Measurements from ENCODE around the gene RBM15. TPM values are rescaled to one million over a fixed set of nuclear protein-coding genes. Genes with fewer than 3 reads are reported as not detected.

The RBM15 gene
- total and polyA plus RNA-seq, 2 of the 13 experiments (the other 11 are each of a cell fraction or from before 2014, with no cell fraction given) = 13.5 to 36.4 TPM

GRCh38 chr1:110339407-110340206 is 430 bp downstream of the RBM15 start (continued):
- TF ChIP-seq ZHX2 (IDR thresholded peaks at IDR 0.05; ENCODE audit: low read depth) = peak; percentile 83
- no peak for TF ChIP-seq ZHX2 (CRISPR knock-in tag; IDR thresholded peaks at IDR 0.05; ENCODE audit: borderline replicate concordance)
- TF ChIP-seq, protein P1, sequence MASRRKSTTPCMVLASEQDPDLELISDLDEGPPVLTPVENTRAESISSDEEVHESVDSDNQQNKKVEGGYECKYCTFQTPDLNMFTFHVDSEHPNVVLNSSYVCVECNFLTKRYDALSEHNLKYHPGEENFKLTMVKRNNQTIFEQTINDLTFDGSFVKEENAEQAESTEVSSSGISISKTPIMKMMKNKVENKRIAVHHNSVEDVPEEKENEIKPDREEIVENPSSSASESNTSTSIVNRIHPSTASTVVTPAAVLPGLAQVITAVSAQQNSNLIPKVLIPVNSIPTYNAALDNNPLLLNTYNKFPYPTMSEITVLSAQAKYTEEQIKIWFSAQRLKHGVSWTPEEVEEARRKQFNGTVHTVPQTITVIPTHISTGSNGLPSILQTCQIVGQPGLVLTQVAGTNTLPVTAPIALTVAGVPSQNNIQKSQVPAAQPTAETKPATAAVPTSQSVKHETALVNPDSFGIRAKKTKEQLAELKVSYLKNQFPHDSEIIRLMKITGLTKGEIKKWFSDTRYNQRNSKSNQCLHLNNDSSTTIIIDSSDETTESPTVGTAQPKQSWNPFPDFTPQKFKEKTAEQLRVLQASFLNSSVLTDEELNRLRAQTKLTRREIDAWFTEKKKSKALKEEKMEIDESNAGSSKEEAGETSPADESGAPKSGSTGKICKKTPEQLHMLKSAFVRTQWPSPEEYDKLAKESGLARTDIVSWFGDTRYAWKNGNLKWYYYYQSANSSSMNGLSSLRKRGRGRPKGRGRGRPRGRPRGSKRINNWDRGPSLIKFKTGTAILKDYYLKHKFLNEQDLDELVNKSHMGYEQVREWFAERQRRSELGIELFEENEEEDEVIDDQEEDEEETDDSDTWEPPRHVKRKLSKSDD (CRISPR knock-in tag; IDR thresholded peaks at IDR 0.05; ENCODE audit: low read depth) = peak; percentile 26; the same call in 1 of the 2 replicates
- TF ChIP-seq KLF12 (CRISPR knock-in tag; IDR thresholded peaks at IDR 0.05; ENCODE audit: borderline replicate concordance) = no peak
- no peak for TF ChIP-seq NFKBIZ (CRISPR knock-in tag; IDR thresholded peaks at IDR 0.05)
- TF ChIP-seq CAMTA2 (CRISPR knock-in tag; IDR thresholded peaks at IDR 0.05; ENCODE audit: borderline replicate concordance) = no peak
- no peak for TF ChIP-seq FLYWCH1 (CRISPR knock-in tag; IDR thresholded peaks at IDR 0.05)
- no peak; the same call in 1 of the 2 replicates for TF ChIP-seq PAX8 (CRISPR knock-in tag; IDR thresholded peaks at IDR 0.05; ENCODE audit: borderline replicate concordance)
- TF ChIP-seq SIX4 (CRISPR knock-in tag; IDR thresholded peaks at IDR 0.05) = no peak
- TF ChIP-seq ZMAT3 (CRISPR knock-in tag; conservative IDR thresholded peaks at IDR 0.05) = no peak
- TF ChIP-seq, protein P2, sequence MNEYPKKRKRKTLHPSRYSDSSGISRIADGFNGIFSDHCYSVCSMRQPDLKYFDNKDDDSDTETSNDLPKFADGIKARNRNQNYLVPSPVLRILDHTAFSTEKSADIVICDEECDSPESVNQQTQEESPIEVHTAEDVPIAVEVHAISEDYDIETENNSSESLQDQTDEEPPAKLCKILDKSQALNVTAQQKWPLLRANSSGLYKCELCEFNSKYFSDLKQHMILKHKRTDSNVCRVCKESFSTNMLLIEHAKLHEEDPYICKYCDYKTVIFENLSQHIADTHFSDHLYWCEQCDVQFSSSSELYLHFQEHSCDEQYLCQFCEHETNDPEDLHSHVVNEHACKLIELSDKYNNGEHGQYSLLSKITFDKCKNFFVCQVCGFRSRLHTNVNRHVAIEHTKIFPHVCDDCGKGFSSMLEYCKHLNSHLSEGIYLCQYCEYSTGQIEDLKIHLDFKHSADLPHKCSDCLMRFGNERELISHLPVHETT (CRISPR knock-in tag; conservative IDR thresholded peaks at IDR 0.05) = no peak
- TF ChIP-seq GRHL1 (CRISPR knock-in tag; conservative IDR thresholded peaks at IDR 0.05) = no peak
- no peak for TF ChIP-seq ZNF761 (CRISPR knock-in tag; conservative IDR thresholded peaks at IDR 0.05)
- peak; percentile 5 for TF ChIP-seq TEAD3 (CRISPR knock-in tag; optimal IDR thresholded peaks at IDR 0.05; ENCODE audit: borderline replicate concordance)
- TF ChIP-seq, protein P3, sequence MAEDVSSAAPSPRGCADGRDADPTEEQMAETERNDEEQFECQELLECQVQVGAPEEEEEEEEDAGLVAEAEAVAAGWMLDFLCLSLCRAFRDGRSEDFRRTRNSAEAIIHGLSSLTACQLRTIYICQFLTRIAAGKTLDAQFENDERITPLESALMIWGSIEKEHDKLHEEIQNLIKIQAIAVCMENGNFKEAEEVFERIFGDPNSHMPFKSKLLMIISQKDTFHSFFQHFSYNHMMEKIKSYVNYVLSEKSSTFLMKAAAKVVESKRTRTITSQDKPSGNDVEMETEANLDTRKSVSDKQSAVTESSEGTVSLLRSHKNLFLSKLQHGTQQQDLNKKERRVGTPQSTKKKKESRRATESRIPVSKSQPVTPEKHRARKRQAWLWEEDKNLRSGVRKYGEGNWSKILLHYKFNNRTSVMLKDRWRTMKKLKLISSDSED (CRISPR knock-in tag; IDR thresholded peaks at IDR 0.05) = no peak
- TF ChIP-seq ZNF484 (CRISPR knock-in tag; IDR thresholded peaks at IDR 0.05; ENCODE audit: borderline replicate concordance, low read depth) = no peak

All from HepG2 (cell line).